Type B pancreatic cell (in vitro differentiated cells): ENCODE results near the gene CDK19. TPM values are rescaled to one million over a fixed set of nuclear protein-coding genes. Genes with fewer than 3 reads are reported as not detected.

Experiments used
- DNase-seq: peaks from one replicate; pipeline ENCODE4 v3.0.0; 2021; ENCODE audit warnings: mixed read lengths; ENCODE audit not compliant: unreplicated experiment; ENCODE audit errors: extremely low spot score
- H3K27ac Mint-ChIP-seq: 2 replicates; pipeline ENCODE4 v1.8.0; 2021; ENCODE audit warnings: mild to moderate bottlenecking, mixed read lengths
- H3K27me3 Mint-ChIP-seq: 2 replicates; pipeline ENCODE4 v1.8.0; 2021; ENCODE audit warnings: mixed read lengths
- H3K36me3 Mint-ChIP-seq: 2 replicates; pipeline ENCODE4 v1.8.0; 2021; ENCODE audit warnings: mixed read lengths
- H3K4me1 Mint-ChIP-seq: one replicate; pipeline ENCODE4 v1.8.0; 2021; ENCODE audit warnings: mixed read lengths; ENCODE audit not compliant: unreplicated experiment
- H3K4me3 Mint-ChIP-seq: 2 replicates; pipeline ENCODE4 v1.8.0; 2021; ENCODE audit warnings: mild to moderate bottlenecking, mixed read lengths
- H3K9me3 Mint-ChIP-seq: 2 replicates; pipeline ENCODE4 v1.8.0; 2021; ENCODE audit warnings: mixed read lengths
- CTCF ChIP-seq: fragments of 200-600 bp; sonication (generic); conservative IDR thresholded peaks from 2 replicates; pipeline ENCODE4 v1.5.0; 2021; ENCODE audit warnings: antibody characterized with exemption, mild to moderate bottlenecking
- total RNA-seq: library from RNA; stranded (reverse); gene quantifications from 2 replicates; pipeline ENCODE4 v1.2.1, GENCODE V29; 2021; ENCODE audit warnings: low replicate concordance

The CDK19 gene
- total RNA-seq, 1 donor from 2014 or later: 27.2 TPM

GRCh38 chr6:110708295-110708950, 106.8 kb downstream of the CDK19 start:
- Mint-ChIP-seq H3K4me1 (peaks cover 10% of the 10 kb centered on the region), H3K27me3 (no peaks in the 10 kb centered on the region), H3K27ac (no peak overlapping the region), H3K36me3 (peaks cover 12% of the 10 kb centered on the region), H3K9me3 (peaks cover 7% of the 10 kb centered on the region), H3K4me3 (no peak overlapping the region)
- no peak for TF ChIP-seq CTCF
- no peak for DNase-seq

- no peaks in the 10 kb centered on the region for H3K9me3 Mint-ChIP-seq
- peaks cover 4% of the 10 kb centered on the region for H3K36me3 Mint-ChIP-seq
- H3K4me1 Mint-ChIP-seq: peaks cover 10% of the 10 kb centered on the region
- no peak for TF ChIP-seq CTCF
- no peak overlapping the region for H3K4me3 Mint-ChIP-seq
- DNase-seq: no peak
- no peak overlapping the region for H3K27ac Mint-ChIP-seq
- H3K27me3 Mint-ChIP-seq: no peaks in the 10 kb centered on the region
These were observed 109.7 kb downstream of the CDK19 start for GRCh38 chr6:110705543-110705942.

GRCh38 chr6:110703906-110704594, 111.2 kb downstream of the CDK19 start:
- Mint-ChIP-seq H3K4me3 (no peak overlapping the region), H3K27me3 (no peaks in the 10 kb centered on the region), H3K4me1 (peaks cover 10% of the 10 kb centered on the region), H3K27ac (no peak overlapping the region), H3K9me3 (no peaks in the 10 kb centered on the region), H3K36me3 (peaks cover 4% of the 10 kb centered on the region)
- DNase-seq: no peak
- TF ChIP-seq CTCF: no peak

- TF ChIP-seq CTCF: no peak
- DNase-seq: no peak
- Mint-ChIP-seq H3K4me3 (no peak overlapping the region), H3K27me3 (no peaks in the 10 kb centered on the region), H3K9me3 (no peaks in the 10 kb centered on the region), H3K36me3 (peaks cover 5% of the 10 kb centered on the region), H3K4me1 (peaks cover 3% of the 10 kb centered on the region), H3K27ac (no peak overlapping the region)
These were observed 112.0 kb downstream of the CDK19 start for GRCh38 chr6:110703010-110703905.

- DNase-seq: no peak
- no peaks in the 10 kb centered on the region for H3K4me1 Mint-ChIP-seq
- no peak overlapping the region for H3K27ac Mint-ChIP-seq
- no peaks in the 10 kb centered on the region for H3K9me3 Mint-ChIP-seq
- TF ChIP-seq CTCF: no peak
- peaks cover 19% of the 10 kb centered on the region for H3K36me3 Mint-ChIP-seq
- no peaks in the 10 kb centered on the region for H3K27me3 Mint-ChIP-seq
- H3K4me3 Mint-ChIP-seq: no peak overlapping the region
These were observed 115.5 kb downstream of the CDK19 start for GRCh38 chr6:110699780-110700179.
